ENCODE results near the gene OPALIN. TPM values are rescaled to one million over a fixed set of nuclear protein-coding genes. Genes with fewer than 3 reads are reported as not detected.

OPALIN gene
- polyA plus RNA-seq, 1 donor: not detected

DNA sequence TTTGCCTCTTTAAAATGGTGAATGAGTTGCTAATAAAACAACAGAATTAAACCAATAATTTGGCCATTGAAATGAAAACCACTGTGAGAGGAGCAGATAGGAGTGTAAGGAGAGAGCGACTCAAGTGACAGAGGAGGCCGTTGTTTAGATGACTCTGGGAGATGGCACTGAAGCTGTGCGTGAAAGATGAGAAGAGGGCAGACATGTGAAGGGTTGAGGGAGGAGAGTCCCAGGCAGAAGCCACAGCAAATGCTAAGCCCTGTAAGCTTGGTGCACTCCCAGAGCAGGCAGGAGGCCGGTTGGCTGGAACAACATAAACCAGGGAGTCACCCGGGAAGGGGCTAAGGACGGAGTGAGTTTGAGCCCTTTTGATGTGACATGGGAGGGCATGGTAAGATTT is 814 bp upstream of the OPALIN start:
- H3K36me3 ChIP-seq (ENCODE audit: control insufficient read depth, insufficient read depth, low read length): no peaks in the 10 kb centered on the region
- WGBS (ENCODE audit: insufficient coverage, low lambda C conversion rate): 100% methylated on average over 1 of the region's 6 CpGs

DNA sequence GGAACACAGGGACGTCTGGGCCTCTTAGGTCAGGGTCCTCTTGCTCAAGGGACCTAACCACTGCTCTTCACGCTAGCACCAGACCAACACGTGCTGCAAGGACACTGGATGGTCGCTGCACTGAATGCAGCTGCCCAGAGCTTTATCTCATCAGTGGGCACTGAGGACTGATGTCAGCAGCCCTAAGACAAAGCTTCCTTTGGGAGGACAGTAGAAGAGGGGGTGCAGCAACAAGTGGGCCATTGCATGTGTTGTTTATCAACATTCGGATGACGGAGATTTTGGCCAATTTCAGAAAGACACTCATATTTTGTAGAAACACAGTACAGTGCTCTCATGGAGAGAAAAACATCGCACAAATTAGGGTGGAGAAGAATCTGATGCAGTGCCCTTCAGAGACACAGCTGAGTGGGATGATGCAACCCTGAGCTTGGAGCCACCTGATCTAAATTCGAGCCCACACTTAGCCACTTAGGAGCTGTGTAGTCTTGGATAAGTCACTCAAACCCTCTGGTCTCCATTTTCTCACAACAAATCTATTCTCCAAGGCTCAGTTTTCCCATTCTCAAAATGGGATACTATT is 1.7 kb downstream of the OPALIN start:
- no peak overlapping the region for H3K27ac ChIP-seq (ENCODE audit: low read length)
- 83% methylated on average over 2 of the region's 8 CpGs for WGBS (ENCODE audit: insufficient coverage, low lambda C conversion rate)

More for the DNA sequence above, 814 bp upstream of the OPALIN start:
- Histone ChIP-seq H3K9me3 (ENCODE audit: control insufficient read depth, low read depth, low read length) (no peaks in the 10 kb centered on the region), H3K27me3 (ENCODE audit: control insufficient read depth, insufficient read depth, low read length) (no peaks in the 10 kb centered on the region), H3K4me1 (ENCODE audit: control insufficient read depth, insufficient read depth, low read length) (no peaks in the 10 kb centered on the region), H3K27ac (ENCODE audit: low read length) (no peak overlapping the region), H3K4me3 (ENCODE audit: low read length) (no peak overlapping the region)
- no peak for DNase-seq

GRCh38 chr10:96352582-96352981 is 6.2 kb downstream of the OPALIN start:
- Histone ChIP-seq H3K4me1 (ENCODE audit: control insufficient read depth, insufficient read depth, low read length) (peaks cover 19% of the 10 kb centered on the region), H3K27me3 (ENCODE audit: control insufficient read depth, insufficient read depth, low read length) (no peaks in the 10 kb centered on the region), H3K36me3 (ENCODE audit: control insufficient read depth, insufficient read depth, low read length) (no peaks in the 10 kb centered on the region), H3K4me3 (ENCODE audit: low read length) (no peak overlapping the region), H3K27ac (ENCODE audit: low read length) (peak overlapping the region; percentile 74), H3K9me3 (ENCODE audit: control insufficient read depth, low read depth, low read length) (no peaks in the 10 kb centered on the region)
- peak; percentile 79 to 92 for DNase-seq
- no CpG with 5 or more reads among the region's 4 CpGs for WGBS (ENCODE audit: insufficient coverage, low lambda C conversion rate)

More for the DNA sequence above, 1.7 kb downstream of the OPALIN start:
- no peaks in the 10 kb centered on the region for H3K9me3 ChIP-seq (ENCODE audit: control insufficient read depth, low read depth, low read length)
- DNase-seq: peak in 1 of 2 donors; percentile 8
- no peak overlapping the region for H3K4me3 ChIP-seq (ENCODE audit: low read length)
- H3K4me1 ChIP-seq (ENCODE audit: control insufficient read depth, insufficient read depth, low read length): peaks cover 16% of the 10 kb centered on the region
- H3K36me3 ChIP-seq (ENCODE audit: control insufficient read depth, insufficient read depth, low read length): no peaks in the 10 kb centered on the region
- no peaks in the 10 kb centered on the region for H3K27me3 ChIP-seq (ENCODE audit: control insufficient read depth, insufficient read depth, low read length)

DNA sequence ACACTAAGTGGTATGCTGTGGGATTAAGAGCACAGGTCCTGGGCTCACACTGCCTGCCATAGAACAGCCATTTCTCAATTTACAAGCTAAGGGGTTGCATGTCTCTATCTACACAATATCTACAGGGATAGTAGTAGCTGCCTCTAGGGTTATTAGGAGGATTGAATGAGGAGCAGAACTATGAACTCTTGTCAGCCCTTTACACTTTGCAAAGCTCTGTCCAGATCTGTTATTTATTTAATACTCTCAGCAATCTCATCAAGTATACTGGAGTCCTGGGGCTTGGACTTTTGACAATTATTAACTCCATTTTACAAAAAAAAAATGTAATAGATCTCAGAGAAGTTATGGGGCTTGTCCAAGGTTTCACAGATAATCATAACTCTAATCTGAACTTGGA is 6.8 kb downstream of the OPALIN start:
- H3K36me3 ChIP-seq (ENCODE audit: control insufficient read depth, insufficient read depth, low read length): no peaks in the 10 kb centered on the region
- H3K4me3 ChIP-seq (ENCODE audit: low read length): no peak overlapping the region
- H3K27me3 ChIP-seq (ENCODE audit: control insufficient read depth, insufficient read depth, low read length): no peaks in the 10 kb centered on the region
- peak overlapping the region; percentile 74 for H3K27ac ChIP-seq (ENCODE audit: low read length)
- no peak for DNase-seq
- peaks cover 19% of the 10 kb centered on the region for H3K4me1 ChIP-seq (ENCODE audit: control insufficient read depth, insufficient read depth, low read length)
- no peaks in the 10 kb centered on the region for H3K9me3 ChIP-seq (ENCODE audit: control insufficient read depth, low read depth, low read length)

- Histone ChIP-seq H3K27me3 (ENCODE audit: control insufficient read depth, insufficient read depth, low read length) (no peaks in the 10 kb centered on the region), H3K4me3 (ENCODE audit: low read length) (no peak overlapping the region), H3K9me3 (ENCODE audit: control insufficient read depth, low read depth, low read length) (peaks cover 4% of the 10 kb centered on the region), H3K36me3 (ENCODE audit: control insufficient read depth, insufficient read depth, low read length) (no peaks in the 10 kb centered on the region), H3K4me1 (ENCODE audit: control insufficient read depth, insufficient read depth, low read length) (no peaks in the 10 kb centered on the region), H3K27ac (ENCODE audit: low read length) (no peak overlapping the region)
- DNase-seq: no peak
- 80% methylated on average over 1 of the region's 1 CpG for WGBS (ENCODE audit: insufficient coverage, low lambda C conversion rate)
Observed at GRCh38 chr10:96346295-96346694, 12.5 kb downstream of the OPALIN start.

DNA sequence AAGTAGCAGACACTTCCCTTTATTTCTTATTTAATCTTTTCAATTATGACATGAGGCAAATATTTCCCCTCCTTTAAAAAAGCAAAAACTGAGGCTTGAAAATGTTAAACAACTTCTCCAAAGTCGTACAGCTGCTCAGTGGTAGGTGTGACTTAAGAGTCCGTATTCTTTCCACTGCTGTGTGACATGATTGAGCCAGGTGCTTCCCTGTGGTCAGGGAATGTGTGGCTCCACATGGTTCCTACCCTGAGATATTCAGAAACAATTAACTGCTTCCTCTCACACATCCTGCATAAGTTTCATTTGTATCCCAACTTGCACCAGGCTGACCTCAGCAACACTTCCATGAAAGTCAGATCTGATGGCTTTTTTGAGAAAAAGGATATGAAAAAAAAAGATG is 13.6 kb downstream of the OPALIN start:
- Histone ChIP-seq H3K4me1 (ENCODE audit: control insufficient read depth, insufficient read depth, low read length) (no peaks in the 10 kb centered on the region), H3K27me3 (ENCODE audit: control insufficient read depth, insufficient read depth, low read length) (no peaks in the 10 kb centered on the region), H3K27ac (ENCODE audit: low read length) (no peak overlapping the region), H3K9me3 (ENCODE audit: control insufficient read depth, low read depth, low read length) (peaks cover 4% of the 10 kb centered on the region), H3K36me3 (ENCODE audit: control insufficient read depth, insufficient read depth, low read length) (no peaks in the 10 kb centered on the region), H3K4me3 (ENCODE audit: low read length) (no peak overlapping the region)
- WGBS (ENCODE audit: insufficient coverage, low lambda C conversion rate): no CpG with 5 or more reads among the region's 2 CpGs
- no peak for DNase-seq

DNA sequence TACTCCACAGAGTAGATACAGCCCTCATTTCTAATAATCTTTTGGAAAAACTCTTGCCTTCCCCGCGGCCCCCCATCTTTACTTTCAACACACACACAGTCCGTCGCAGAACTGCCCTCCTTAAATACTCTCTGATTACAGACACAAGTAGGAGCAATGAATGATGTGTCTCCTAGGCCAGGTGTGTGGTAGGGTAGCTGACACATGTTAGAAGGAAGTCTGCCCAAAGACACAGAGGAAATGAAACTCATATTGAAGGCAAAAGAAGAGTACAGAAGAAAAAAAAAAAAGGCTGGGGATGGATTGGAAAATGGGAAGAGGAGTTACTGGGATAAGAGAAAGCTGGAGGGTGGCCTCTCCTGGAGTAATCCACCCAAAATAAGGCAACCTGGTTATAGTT is 14.6 kb downstream of the OPALIN start:
- DNase-seq: no peak
- no peak overlapping the region for H3K27ac ChIP-seq (ENCODE audit: low read length)
- H3K4me1 ChIP-seq (ENCODE audit: control insufficient read depth, insufficient read depth, low read length): no peaks in the 10 kb centered on the region
- H3K4me3 ChIP-seq (ENCODE audit: low read length): no peak overlapping the region
- WGBS (ENCODE audit: insufficient coverage, low lambda C conversion rate): 90% methylated on average over 2 of the region's 4 CpGs
- H3K27me3 ChIP-seq (ENCODE audit: control insufficient read depth, insufficient read depth, low read length): no peaks in the 10 kb centered on the region
- H3K36me3 ChIP-seq (ENCODE audit: control insufficient read depth, insufficient read depth, low read length): no peaks in the 10 kb centered on the region
- H3K9me3 ChIP-seq (ENCODE audit: control insufficient read depth, low read depth, low read length): peaks cover 4% of the 10 kb centered on the region

DNA sequence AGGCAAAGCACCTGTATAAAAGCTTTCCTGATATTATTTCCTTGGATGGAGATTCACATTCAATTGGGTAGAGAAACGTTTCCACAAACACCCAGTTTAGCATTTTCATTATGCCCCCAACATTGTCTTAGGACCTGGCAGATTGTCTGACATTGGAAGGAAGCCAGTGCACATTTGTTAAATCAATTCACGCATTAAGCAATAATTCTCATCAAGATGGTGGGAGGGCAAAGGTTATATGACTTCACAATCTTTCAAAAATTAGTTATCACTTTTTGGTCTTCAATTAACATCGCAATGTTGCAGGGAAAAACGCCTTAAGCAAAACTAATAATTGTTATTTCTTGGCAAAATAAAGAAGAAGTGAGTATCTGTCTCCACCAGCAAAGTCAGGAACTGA is 16.4 kb downstream of the OPALIN start:
- no peak overlapping the region for H3K27ac ChIP-seq (ENCODE audit: low read length)
- no peak for DNase-seq
- H3K27me3 ChIP-seq (ENCODE audit: control insufficient read depth, insufficient read depth, low read length): no peaks in the 10 kb centered on the region
- WGBS (ENCODE audit: insufficient coverage, low lambda C conversion rate): 77% methylated on average over 3 of the region's 4 CpGs
- no peaks in the 10 kb centered on the region for H3K36me3 ChIP-seq (ENCODE audit: control insufficient read depth, insufficient read depth, low read length)
- H3K4me3 ChIP-seq (ENCODE audit: low read length): no peak overlapping the region
- peaks cover 4% of the 10 kb centered on the region for H3K9me3 ChIP-seq (ENCODE audit: control insufficient read depth, low read depth, low read length)
- no peaks in the 10 kb centered on the region for H3K4me1 ChIP-seq (ENCODE audit: control insufficient read depth, insufficient read depth, low read length)

GRCh38 chr10:96341219-96342182 is 17.3 kb downstream of the OPALIN start:
- Histone ChIP-seq H3K27ac (ENCODE audit: low read length) (no peak overlapping the region), H3K36me3 (ENCODE audit: control insufficient read depth, insufficient read depth, low read length) (no peaks in the 10 kb centered on the region), H3K27me3 (ENCODE audit: control insufficient read depth, insufficient read depth, low read length) (no peaks in the 10 kb centered on the region), H3K9me3 (ENCODE audit: control insufficient read depth, low read depth, low read length) (peaks cover 4% of the 10 kb centered on the region), H3K4me1 (ENCODE audit: control insufficient read depth, insufficient read depth, low read length) (no peaks in the 10 kb centered on the region), H3K4me3 (ENCODE audit: low read length) (no peak overlapping the region)
- 100% methylated on average over 1 of the region's 5 CpGs for WGBS (ENCODE audit: insufficient coverage, low lambda C conversion rate)
- DNase-seq: no peak

DNA sequence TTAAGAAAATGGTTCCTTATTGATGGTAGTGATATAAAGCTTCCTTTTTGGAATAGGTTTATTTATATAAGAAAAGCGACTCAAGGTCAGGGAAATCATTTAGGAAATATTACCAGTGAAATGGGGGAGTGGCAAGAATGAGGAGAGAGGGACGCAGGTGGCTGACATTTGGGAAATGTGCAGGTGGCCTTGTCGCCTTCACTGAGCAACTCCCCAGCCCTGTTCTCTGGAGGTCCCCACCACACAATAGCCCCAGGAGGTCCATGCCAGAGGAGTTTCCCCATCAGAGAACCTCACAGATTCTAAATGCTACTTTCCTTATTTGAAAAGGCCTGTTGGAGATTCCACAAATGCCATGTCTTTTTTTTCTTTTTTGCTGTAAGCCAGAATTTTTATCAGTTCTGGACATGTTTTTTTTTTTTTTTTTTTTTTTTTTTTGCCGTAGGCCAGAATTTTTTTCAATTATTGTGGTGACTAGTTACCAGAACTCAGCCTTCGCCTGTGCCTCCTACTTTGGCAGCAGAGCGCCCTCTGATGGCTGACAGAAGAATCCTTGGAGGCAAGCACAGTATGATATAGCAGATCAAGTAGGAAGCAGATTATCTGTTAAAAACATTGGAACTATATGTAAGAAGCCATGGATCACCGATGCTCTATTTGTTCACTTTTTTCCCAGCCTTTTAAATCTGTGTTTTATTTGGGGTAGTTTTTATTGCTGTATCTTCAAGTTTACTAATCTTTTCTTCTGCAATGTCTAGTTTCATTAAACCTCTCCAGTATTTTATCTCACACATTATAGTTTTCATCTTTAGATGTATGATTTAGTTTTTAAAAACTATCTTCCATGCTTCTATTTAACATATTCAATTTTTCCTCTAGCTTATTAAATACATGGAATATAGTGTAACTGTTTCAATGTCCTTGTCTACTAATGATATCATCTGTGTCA is 18.6 kb downstream of the OPALIN start:
- Histone ChIP-seq H3K4me3 (ENCODE audit: low read length) (no peak overlapping the region), H3K27me3 (ENCODE audit: control insufficient read depth, insufficient read depth, low read length) (no peaks in the 10 kb centered on the region), H3K9me3 (ENCODE audit: control insufficient read depth, low read depth, low read length) (no peaks in the 10 kb centered on the region), H3K27ac (ENCODE audit: low read length) (no peak overlapping the region), H3K4me1 (ENCODE audit: control insufficient read depth, insufficient read depth, low read length) (no peaks in the 10 kb centered on the region), H3K36me3 (ENCODE audit: control insufficient read depth, insufficient read depth, low read length) (no peaks in the 10 kb centered on the region)
- peak; percentile 55 to 57 for DNase-seq
- WGBS (ENCODE audit: insufficient coverage, low lambda C conversion rate): 71% methylated on average over 1 of the region's 7 CpGs

Data from large intestine (tissue), 3 donors.